ENCODE data around the gene NUP93.
"Not testable (repeated sequence)": the region's sequence is repeated elsewhere in the genome, so short reads cannot be mapped to it uniquely, and the experiment has no call there.

Gene NUP93

GRCh38 chr16:56877486-56878182, 147.7 kb downstream of the NUP93 start:
- no peak for DNase-seq

GRCh38 chr16:56878282-56878854, 148.4 kb downstream of the NUP93 start:
- no peak for DNase-seq

- DNase-seq, result no peak
Observed at GRCh38 chr16:56879276-56879675, 149.3 kb downstream of the NUP93 start.

- DNase-seq, result no peak
Observed at GRCh38 chr16:56880176-56880575, 150.2 kb downstream of the NUP93 start.

- no peak for DNase-seq
Observed at GRCh38 chr16:56880685-56881084, 150.8 kb downstream of the NUP93 start.

GRCh38 chr16:56882077-56882800, 152.3 kb downstream of the NUP93 start:
- DNase-seq, result no peak

- DNase-seq, result no peak
Observed at GRCh38 chr16:56883586-56883985, 153.7 kb downstream of the NUP93 start.

- DNase-seq, result no peak
Observed at GRCh38 chr16:56884026-56884582, 154.2 kb downstream of the NUP93 start.

GRCh38 chr16:56884929-56885328, 155.0 kb downstream of the NUP93 start:
- not testable (repeated sequence) for DNase-seq

- no peak for DNase-seq
Observed at GRCh38 chr16:56885446-56886162, 155.7 kb downstream of the NUP93 start.

GRCh38 chr16:56886296-56886695, 156.4 kb downstream of the NUP93 start:
- DNase-seq, result no peak

- no peak for DNase-seq
Observed at GRCh38 chr16:56886826-56887225, 156.9 kb downstream of the NUP93 start.

- peak in 1 of 2 donors; percentile 64 for DNase-seq
Observed at GRCh38 chr16:56888806-56889205, 158.9 kb downstream of the NUP93 start.

GRCh38 chr16:56889206-56889605, 159.3 kb downstream of the NUP93 start:
- no peak for DNase-seq

GRCh38 chr16:56891685-56892084, 161.8 kb downstream of the NUP93 start:
- DNase-seq, result no peak

GRCh38 chr16:56892705-56893104, 162.8 kb downstream of the NUP93 start:
- no peak for DNase-seq

- DNase-seq, result no peak
Observed at GRCh38 chr16:56894331-56894917, 164.5 kb downstream of the NUP93 start.

- no peak for DNase-seq
Observed at GRCh38 chr16:56895813-56896212, 165.9 kb downstream of the NUP93 start.

- no peak for DNase-seq
Observed at GRCh38 chr16:56896244-56896643, 166.3 kb downstream of the NUP93 start.

- no peak for DNase-seq
Observed at GRCh38 chr16:56897026-56897799, 167.3 kb downstream of the NUP93 start.

- peak in 1 of 2 donors; percentile 15 for DNase-seq
Observed at GRCh38 chr16:56898847-56899246, 168.9 kb downstream of the NUP93 start.

Data from CD4-positive, alpha-beta T cell treated with Interferon alpha-2 for 1 hour (primary cell).